Measurements from ENCODE around the gene B3GNT7.

- TF ChIP-seq CTCF (conservative IDR thresholded peaks at IDR 0.05 in 1 of 2, IDR thresholded peaks at IDR 0.05 in 1 of 2; ENCODE audit: extremely low read depth in 1 of 2, insufficient read depth in 1 of 2, low read depth in 1 of 2, low read length in 2 of 2): no peak
- no peak for TF ChIP-seq EZH2 (IDR thresholded peaks at IDR 0.05; ENCODE audit: borderline replicate concordance, low read length)
These were observed 33.6 kb downstream of the B3GNT7 start for GRCh38 chr2:231429152-231429551.

All from mammary epithelial cell (primary cell).